22Rv1 (cell line): ENCODE data around the gene C2orf72.

Experiments
- H3K27ac ChIP-seq: fragments of 450-650 bp; 2 replicates; pipeline ENCODE4 v1.5.1; 2017
- ZFX ChIP-seq: fragments of 450-650 bp; IDR thresholded peaks from 2 replicates; pipeline ENCODE4 v1.6.1; 2017; ENCODE audit warnings: antibody characterized with exemption, borderline replicate concordance
- TF ChIP-seq, protein P1 (sequence below): fragments of 450-650 bp; IDR thresholded peaks from 2 replicates; pipeline ENCODE4 v1.5.1; 2017; ENCODE audit warnings: mild to moderate bottlenecking

The C2orf72 gene

DNA sequence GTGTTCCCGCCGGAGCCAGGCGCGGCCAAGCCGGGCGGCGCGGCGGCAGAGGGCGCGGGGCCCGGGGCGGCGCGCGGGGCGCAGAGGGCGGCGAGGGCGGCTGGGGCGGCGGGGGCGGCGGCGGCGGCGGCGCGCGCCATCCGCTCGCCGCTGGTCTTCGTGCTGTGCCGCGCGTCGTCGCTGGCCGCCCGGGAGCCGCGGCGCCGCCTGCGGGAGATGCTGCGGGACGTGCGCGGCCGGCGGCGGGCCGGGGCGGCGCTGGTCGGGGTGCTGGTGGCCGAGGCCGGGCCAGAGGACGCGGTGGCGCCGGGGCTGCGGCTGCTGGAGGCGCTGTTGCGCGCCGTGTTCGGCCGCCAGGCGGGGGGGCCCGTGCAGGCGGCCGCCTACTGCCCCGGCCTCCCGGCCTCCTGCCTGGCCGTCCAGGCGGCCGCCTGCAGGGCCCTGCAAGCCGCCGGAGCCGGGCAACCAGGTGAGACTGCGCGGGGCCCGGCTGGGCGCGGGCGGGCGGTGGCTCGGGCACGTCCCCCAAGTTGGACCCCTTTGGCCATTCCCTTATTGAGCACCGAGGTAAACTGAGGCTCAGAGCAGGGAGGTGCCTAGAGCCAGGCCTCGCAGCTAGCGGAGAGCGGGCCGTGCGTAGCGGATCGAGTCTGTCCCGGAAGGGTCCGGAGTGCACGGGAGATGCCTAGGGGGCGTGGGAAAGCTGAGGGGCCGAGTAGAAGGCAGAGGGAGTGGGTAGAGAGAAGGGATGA is 584 bp downstream of the C2orf72 start:
- TF ChIP-seq, protein P1, sequence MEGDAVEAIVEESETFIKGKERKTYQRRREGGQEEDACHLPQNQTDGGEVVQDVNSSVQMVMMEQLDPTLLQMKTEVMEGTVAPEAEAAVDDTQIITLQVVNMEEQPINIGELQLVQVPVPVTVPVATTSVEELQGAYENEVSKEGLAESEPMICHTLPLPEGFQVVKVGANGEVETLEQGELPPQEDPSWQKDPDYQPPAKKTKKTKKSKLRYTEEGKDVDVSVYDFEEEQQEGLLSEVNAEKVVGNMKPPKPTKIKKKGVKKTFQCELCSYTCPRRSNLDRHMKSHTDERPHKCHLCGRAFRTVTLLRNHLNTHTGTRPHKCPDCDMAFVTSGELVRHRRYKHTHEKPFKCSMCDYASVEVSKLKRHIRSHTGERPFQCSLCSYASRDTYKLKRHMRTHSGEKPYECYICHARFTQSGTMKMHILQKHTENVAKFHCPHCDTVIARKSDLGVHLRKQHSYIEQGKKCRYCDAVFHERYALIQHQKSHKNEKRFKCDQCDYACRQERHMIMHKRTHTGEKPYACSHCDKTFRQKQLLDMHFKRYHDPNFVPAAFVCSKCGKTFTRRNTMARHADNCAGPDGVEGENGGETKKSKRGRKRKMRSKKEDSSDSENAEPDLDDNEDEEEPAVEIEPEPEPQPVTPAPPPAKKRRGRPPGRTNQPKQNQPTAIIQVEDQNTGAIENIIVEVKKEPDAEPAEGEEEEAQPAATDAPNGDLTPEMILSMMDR, result peak; percentile 46
- TF ChIP-seq ZFX, result no peak

GRCh38 chr2:231038483-231039293 is 1.4 kb downstream of the C2orf72 start:
- H3K27ac ChIP-seq, result peak overlapping the region; percentile 82

More for the DNA sequence above, 584 bp downstream of the C2orf72 start:
- H3K27ac ChIP-seq, result peak overlapping the region; percentile 82

GRCh38 chr2:231039294-231039664 is 2.0 kb downstream of the C2orf72 start:
- no peak for TF ChIP-seq ZFX
- TF ChIP-seq, protein P1, result no peak
- peak overlapping the region; percentile 82 for H3K27ac ChIP-seq

More at GRCh38 chr2:231038483-231039293, 1.4 kb downstream of the C2orf72 start:
- TF ChIP-seq, protein P1, result no peak
- no peak for TF ChIP-seq ZFX

DNA sequence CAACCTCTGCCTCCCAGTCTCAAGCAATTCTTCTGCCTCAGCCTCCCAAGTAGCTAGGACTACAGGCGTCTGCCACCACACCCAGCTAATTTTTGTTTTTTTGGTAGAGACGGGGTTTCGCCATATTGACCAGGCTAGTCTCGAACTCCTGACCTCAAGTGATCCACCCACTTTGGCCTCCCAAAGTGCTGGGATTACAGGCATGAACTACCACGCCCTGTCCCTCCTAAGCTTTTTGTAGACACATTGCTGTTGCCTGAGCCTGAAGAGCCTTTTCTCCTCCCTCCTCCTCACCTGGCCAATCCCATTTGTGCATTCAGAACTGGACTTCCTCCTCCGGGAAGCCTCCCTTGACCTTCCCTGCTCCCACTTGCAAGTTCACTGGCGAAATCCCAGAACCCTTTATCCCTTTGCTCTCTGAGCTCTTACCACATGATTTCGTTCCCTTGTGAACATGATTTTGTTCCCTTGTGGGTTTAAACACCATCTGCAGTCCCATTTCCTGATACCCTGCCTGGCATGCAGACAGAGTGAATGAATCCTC is 2.6 kb downstream of the C2orf72 start:
- TF ChIP-seq, protein P1, result no peak
- no peak for TF ChIP-seq ZFX

DNA sequence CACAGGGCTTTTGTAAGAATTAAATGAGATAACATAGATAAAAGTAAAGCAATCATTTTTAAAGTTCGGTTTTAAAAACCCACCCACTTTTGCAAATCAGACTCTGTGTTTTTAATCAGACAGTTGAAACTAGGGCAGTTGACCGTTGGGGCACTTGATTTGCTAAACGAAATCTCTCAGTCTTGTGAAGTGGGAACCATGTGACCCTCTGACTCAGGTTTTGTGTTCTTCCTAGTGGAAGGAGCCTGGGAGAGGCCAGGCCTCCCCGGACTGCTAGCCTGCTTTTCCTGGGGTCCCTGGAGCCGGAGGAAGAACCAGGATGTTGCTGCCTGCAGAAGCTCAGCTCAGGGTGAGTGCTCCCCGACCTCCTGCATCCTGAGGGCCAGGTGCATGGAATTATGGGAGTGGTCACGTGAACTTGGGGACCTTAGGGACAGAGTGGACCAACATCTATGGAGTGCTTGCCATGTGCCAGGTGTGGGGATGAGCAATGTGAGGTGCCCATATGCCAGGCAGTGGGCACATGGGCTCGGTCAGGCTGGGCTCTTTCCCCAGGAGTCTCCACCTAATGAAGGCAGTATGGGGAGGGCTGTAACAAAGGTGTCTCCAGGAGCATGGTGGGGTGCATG is 3.9 kb downstream of the C2orf72 start:
- TF ChIP-seq, protein P1, result no peak
- TF ChIP-seq ZFX, result no peak
- peak overlapping the region; percentile 82 for H3K27ac ChIP-seq

More for the DNA sequence above, 2.6 kb downstream of the C2orf72 start:
- H3K27ac ChIP-seq, result peak overlapping the region; percentile 82

GRCh38 chr2:231043796-231044195 is 6.5 kb downstream of the C2orf72 start:
- H3K27ac ChIP-seq, result peak overlapping the region; percentile 82
- no peak for TF ChIP-seq ZFX
- TF ChIP-seq, protein P1, result no peak
